ENCODE measurements around the gene IGDCC3. TPM values are rescaled to one million over a fixed set of nuclear protein-coding genes. Genes with fewer than 3 reads are reported as not detected.

IGDCC3 gene
- total RNA-seq, 4 donors from 2014 or later: not detected

DNA sequence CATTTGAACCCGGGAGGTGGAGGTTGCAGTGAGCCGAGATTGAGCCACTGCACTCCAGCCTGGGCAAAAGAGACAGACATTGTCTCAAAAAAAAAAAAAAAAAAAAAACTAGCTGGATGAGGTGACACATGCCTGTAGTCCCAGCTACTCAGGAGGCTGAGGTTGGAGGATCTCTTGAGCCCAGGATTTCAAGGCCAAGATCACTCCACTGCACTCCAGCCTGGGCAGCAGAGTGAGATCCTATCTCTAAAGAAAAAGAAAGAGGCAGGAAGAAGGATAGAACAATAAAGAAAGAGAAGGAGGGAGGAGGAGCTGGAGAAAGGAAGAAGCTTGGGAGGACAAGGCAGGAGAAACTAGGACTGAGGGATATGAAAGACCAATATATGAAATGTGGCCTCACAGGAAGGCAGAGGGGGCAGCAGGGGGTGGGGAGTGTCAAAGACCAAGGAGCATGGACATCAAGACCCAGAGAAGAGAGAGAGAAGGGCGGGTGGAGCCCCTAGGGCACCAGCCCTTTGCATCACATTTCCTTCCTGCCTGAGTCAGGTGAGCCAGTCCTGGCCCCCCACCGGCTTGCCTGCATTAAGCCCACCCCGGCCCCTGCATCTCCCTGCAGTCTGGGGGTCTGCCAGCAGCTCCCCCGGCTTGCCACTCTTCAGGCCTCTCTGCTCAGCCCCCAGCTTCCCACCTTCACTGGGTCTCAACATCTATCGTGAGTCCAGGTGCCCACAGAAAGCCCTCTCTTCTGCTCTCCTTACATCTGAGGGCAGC, 11.5 kb downstream of the IGDCC3 start:
- Histone ChIP-seq H3K36me3 (no peaks in the 10 kb centered on the region), H3K4me3 (no peak overlapping the region), H3K4me1 (no peaks in the 10 kb centered on the region), H3K27me3 (no peaks in the 10 kb centered on the region), H3K27ac (no peak overlapping the region), H3K9me3 (no peaks in the 10 kb centered on the region)
- intact Hi-C loops (cut with DNase I; ENCODE audit: low total_unique reads) (no loop called here), in situ Hi-C loops (cut with MboI; ENCODE audit: low sequenced_read_pairs in 4 of 4) (no loop called here)
- DNase-seq (no peak), ATAC-seq (no peak)
- no peak for TF ChIP-seq CTCF (IDR thresholded peaks at IDR 0.05 in 4 of 5, conservative IDR thresholded peaks at IDR 0.05 in 1 of 5)
- TF ChIP-seq POLR2A (IDR thresholded peaks at IDR 0.05): no peak

DNA sequence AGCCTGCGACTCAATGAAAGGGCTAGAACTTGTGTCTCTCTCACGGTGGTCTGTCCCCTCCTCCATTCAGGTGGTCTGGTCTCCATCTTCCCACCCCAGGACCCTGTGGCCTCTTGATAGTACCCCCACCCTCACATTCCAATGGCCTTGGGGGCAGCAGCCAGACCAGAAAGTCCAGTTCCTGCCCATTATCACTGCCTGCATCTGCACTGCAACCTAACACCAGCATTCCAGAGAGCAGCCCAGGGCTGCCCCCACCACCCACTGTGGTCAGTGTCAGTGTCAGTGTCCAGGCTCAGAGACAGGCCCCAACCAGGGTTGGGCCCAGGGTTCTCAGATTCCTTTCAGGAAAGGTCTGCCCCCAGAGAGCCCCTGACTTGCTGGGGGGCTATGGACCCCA, 12.6 kb downstream of the IGDCC3 start:
- H3K9me3 ChIP-seq: no peaks in the 10 kb centered on the region
- ATAC-seq (no peak), DNase-seq (no peak)
- in situ Hi-C loops (cut with MboI; ENCODE audit: low sequenced_read_pairs in 4 of 4): no loop called here
- H3K4me3 ChIP-seq: no peak overlapping the region
- no peaks in the 10 kb centered on the region for H3K27me3 ChIP-seq
- no peaks in the 10 kb centered on the region for H3K4me1 ChIP-seq
- no peak overlapping the region for H3K27ac ChIP-seq
- intact Hi-C loops (cut with DNase I; ENCODE audit: low total_unique reads): no loop called here
- no peaks in the 10 kb centered on the region for H3K36me3 ChIP-seq
- no peak for TF ChIP-seq POLR2A (IDR thresholded peaks at IDR 0.05)
- no peak for TF ChIP-seq CTCF (IDR thresholded peaks at IDR 0.05 in 4 of 5, conservative IDR thresholded peaks at IDR 0.05 in 1 of 5)

GRCh38 chr15:65363766-65364165, 14.0 kb downstream of the IGDCC3 start:
- intact Hi-C loops (cut with DNase I; ENCODE audit: low total_unique reads): no loop called here
- Histone ChIP-seq H3K36me3 (no peaks in the 10 kb centered on the region), H3K9me3 (no peaks in the 10 kb centered on the region), H3K27ac (no peak overlapping the region), H3K27me3 (no peaks in the 10 kb centered on the region), H3K4me1 (no peaks in the 10 kb centered on the region), H3K4me3 (no peak overlapping the region)
- no peak for TF ChIP-seq CTCF (IDR thresholded peaks at IDR 0.05 in 4 of 5, conservative IDR thresholded peaks at IDR 0.05 in 1 of 5)
- TF ChIP-seq POLR2A (IDR thresholded peaks at IDR 0.05): no peak
- no peak for DNase-seq
- in situ Hi-C loops (cut with MboI; ENCODE audit: low sequenced_read_pairs in 4 of 4): no loop called here
- no peak for ATAC-seq

- no peaks in the 10 kb centered on the region for H3K36me3 ChIP-seq
- no peak overlapping the region for H3K27ac ChIP-seq
- no peaks in the 10 kb centered on the region for H3K4me1 ChIP-seq
- intact Hi-C loops (cut with DNase I; ENCODE audit: low total_unique reads): no loop called here
- H3K27me3 ChIP-seq: no peaks in the 10 kb centered on the region
- H3K9me3 ChIP-seq: no peaks in the 10 kb centered on the region
- ATAC-seq (no peak), DNase-seq (no peak)
- TF ChIP-seq CTCF (IDR thresholded peaks at IDR 0.05 in 4 of 5, conservative IDR thresholded peaks at IDR 0.05 in 1 of 5) (no peak), POLR2A (IDR thresholded peaks at IDR 0.05) (no peak)
- H3K4me3 ChIP-seq: no peak overlapping the region
- in situ Hi-C loops (cut with MboI; ENCODE audit: low sequenced_read_pairs in 4 of 4): no loop called here
Observed at GRCh38 chr15:65363306-65363705, 14.5 kb downstream of the IGDCC3 start.

DNA sequence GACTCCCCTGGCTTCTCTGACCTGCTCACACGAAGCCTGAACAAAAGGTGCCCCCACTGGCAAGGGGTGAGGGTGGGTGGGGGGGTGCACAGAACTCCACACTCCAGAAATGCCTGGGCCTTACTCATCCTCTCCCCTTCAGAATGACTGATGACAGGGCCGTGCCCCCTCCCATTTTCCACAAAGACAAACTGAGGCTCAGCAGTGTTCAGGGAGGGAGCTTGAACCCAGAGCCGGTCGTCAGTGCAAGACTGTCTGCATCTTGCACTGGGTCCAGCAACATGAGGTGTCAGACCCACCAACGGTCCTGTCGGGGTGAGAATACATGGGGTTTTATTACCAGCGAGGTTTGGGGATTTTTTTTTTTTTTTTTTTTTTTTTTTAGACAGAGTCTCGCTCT, 15.3 kb downstream of the IGDCC3 start:
- TF ChIP-seq CTCF (IDR thresholded peaks at IDR 0.05 in 4 of 5, conservative IDR thresholded peaks at IDR 0.05 in 1 of 5) (no peak), POLR2A (IDR thresholded peaks at IDR 0.05) (no peak)

More for the DNA sequence above, 15.3 kb downstream of the IGDCC3 start:
- no peak overlapping the region for H3K27ac ChIP-seq
- no peaks in the 10 kb centered on the region for H3K36me3 ChIP-seq
- intact Hi-C loops (cut with DNase I; ENCODE audit: low total_unique reads): no loop called here
- no peak for ATAC-seq
- no peaks in the 10 kb centered on the region for H3K9me3 ChIP-seq
- no peak for DNase-seq
- no peak overlapping the region for H3K4me3 ChIP-seq
- H3K4me1 ChIP-seq: no peaks in the 10 kb centered on the region
- in situ Hi-C loops (cut with MboI; ENCODE audit: low sequenced_read_pairs in 4 of 4): no loop called here
- H3K27me3 ChIP-seq: no peaks in the 10 kb centered on the region

All from gastrocnemius medialis (tissue), 4 donors.